Transverse colon (tissue), 4 donors: ENCODE data around the gene PRKAR2A. TPM values are rescaled to one million over a fixed set of nuclear protein-coding genes. Genes with fewer than 3 reads are reported as not detected.
"Not testable (repeated sequence)": the region's sequence is repeated elsewhere in the genome, so short reads cannot be mapped to it uniquely, and the experiment has no call there.

Source experiments
- DNase-seq: peaks from one replicate; pipeline ENCODE4 v3.0.0-alpha.2; 2019
- H3K27ac ChIP-seq, 4 donors: fragments of 200-600 bp; sonication (generic); 2 replicates each; pipeline ENCODE4 v1.5.1; 2016 to 2018; ENCODE audit warnings: inconsistent platforms in 4 of 4
- H3K27me3 ChIP-seq: fragments of 200-600 bp; sonication (generic); 2 replicates; pipeline ENCODE4 v1.5.1; 2017; ENCODE audit warnings: inconsistent platforms
- H3K36me3 ChIP-seq, 4 donors: fragments of 200-600 bp; sonication (generic); 2 replicates each; pipeline ENCODE4 v1.5.1; 2017 to 2019; ENCODE audit warnings: inconsistent platforms in 4 of 4
- H3K4me1 ChIP-seq, 4 donors: fragments of 200-600 bp; sonication (generic); 2 replicates each; pipeline ENCODE4 v1.5.1; 2017 to 2020; ENCODE audit warnings: inconsistent platforms in 4 of 4
- H3K4me3 ChIP-seq, 4 donors: fragments of 200-600 bp; sonication (generic); 1 replicate in 1 of 4; 2 replicates in 3 of 4; pipeline versions ENCODE4 v1.5.1 to v1.6.1; 2017 to 2019; ENCODE audit warnings: inconsistent platforms in 4 of 4
- H3K9me3 ChIP-seq, 2 donors: fragments of 200-600 bp; sonication (generic); 2 replicates each; pipeline ENCODE4 v1.5.1; 2017 to 2019; ENCODE audit warnings: inconsistent platforms in 2 of 2
- EP300 ChIP-seq: sonication (generic); formaldehyde crosslinking; IDR thresholded peaks from one replicate; pipeline ENCODE4 v1.6.1; 2017; ENCODE audit warnings: antibody characterized with exemption, low read depth
- POLR2A ChIP-seq: fragments of 450-650 bp; IDR thresholded peaks from one replicate; pipeline ENCODE4 v1.6.1; 2016; ENCODE audit warnings: antibody characterized with exemption, mild to moderate bottlenecking, moderate library complexity
- POLR2AphosphoS5 ChIP-seq, 3 donors: sonication (generic); formaldehyde crosslinking; IDR thresholded peaks; one replicate each; pipeline ENCODE4 v1.6.1; 2016; ENCODE audit warnings: antibody characterized with exemption in 3 of 3
- WGBS, 2 donors: methylation state at CpG; one replicate each; pipeline ENCODE4 v1.1.5; 2018; ENCODE audit warnings: low coverage in 1 of 2; 5-methylcytosine and 5-hydroxymethylcytosine counted together
- in situ Hi-C, 4 donors: fragments of 200-750 bp; cut with MboI; loops; one replicate each; pipeline versions ENCODE4 v1.15.0 to v1.15.1; 2017; ENCODE audit warnings: low sequenced_read_pairs in 3 of 4, low pct_ligation_motif_present in 1 of 4, low pct_unique_long_range_greater_than_20kb in 1 of 4
- intact Hi-C: fragments of 100-400 bp; cut with DNase I; formaldehyde crosslinking; loops from one replicate; pipeline ENCODE4 v1.15.1; 2023; ENCODE audit warnings: low total_unique reads
- total RNA-seq, 4 donors: library from RNA; depleted of rRNA; stranded (reverse); fragments of >200 nt; gene quantifications; one replicate each; pipeline ENCODE4 v1.1.0, GENCODE V29; 2016
- TF ChIP-seq, protein P1 (sequence below), 5 experiments: fragments of 200-600 bp in 3 of 5; fragments of 450-650 bp in 2 of 5; sonication (generic) in 3 of 5; IDR thresholded peaks; 1 replicate in 2 of 5; 2 replicates in 3 of 5; pipeline ENCODE4 v1.5.1; 2016 to 2017; ENCODE audit warnings: antibody characterized with exemption in 5 of 5, inconsistent platforms in 3 of 5, mild to moderate bottlenecking in 2 of 5, moderate library complexity in 1 of 5

The PRKAR2A gene
- total RNA-seq, 4 donors from 2014 or later = 20.3 to 59.1 (median 40.8) TPM

DNA sequence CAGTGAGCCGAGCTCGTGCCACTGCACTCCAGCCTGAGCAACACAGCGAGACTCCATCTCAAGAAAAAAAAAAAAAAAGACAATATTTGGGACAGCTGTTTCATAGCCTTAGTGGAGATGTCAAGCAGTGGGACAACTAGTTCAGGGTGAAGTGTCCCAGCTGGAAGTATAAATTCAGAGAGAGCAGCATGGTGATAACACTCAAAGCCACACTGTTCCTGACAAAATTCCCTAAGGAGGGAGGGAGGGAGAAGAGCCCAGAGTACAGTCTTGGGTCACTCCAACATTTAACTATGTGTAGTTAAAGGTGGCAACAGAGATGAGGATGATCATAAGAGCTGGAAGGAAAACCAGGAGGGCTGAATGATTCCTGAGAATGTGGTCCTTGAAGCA, 109.5 kb downstream of the PRKAR2A start:
- no peaks in the 10 kb centered on the region for H3K27me3 ChIP-seq
- H3K36me3 ChIP-seq = no peaks in the 10 kb centered on the region
- TF ChIP-seq, protein P1, sequence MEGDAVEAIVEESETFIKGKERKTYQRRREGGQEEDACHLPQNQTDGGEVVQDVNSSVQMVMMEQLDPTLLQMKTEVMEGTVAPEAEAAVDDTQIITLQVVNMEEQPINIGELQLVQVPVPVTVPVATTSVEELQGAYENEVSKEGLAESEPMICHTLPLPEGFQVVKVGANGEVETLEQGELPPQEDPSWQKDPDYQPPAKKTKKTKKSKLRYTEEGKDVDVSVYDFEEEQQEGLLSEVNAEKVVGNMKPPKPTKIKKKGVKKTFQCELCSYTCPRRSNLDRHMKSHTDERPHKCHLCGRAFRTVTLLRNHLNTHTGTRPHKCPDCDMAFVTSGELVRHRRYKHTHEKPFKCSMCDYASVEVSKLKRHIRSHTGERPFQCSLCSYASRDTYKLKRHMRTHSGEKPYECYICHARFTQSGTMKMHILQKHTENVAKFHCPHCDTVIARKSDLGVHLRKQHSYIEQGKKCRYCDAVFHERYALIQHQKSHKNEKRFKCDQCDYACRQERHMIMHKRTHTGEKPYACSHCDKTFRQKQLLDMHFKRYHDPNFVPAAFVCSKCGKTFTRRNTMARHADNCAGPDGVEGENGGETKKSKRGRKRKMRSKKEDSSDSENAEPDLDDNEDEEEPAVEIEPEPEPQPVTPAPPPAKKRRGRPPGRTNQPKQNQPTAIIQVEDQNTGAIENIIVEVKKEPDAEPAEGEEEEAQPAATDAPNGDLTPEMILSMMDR (IDR thresholded peaks at IDR 0.05) = no peak
- no peak for TF ChIP-seq EP300
- TF ChIP-seq POLR2A = no peak
- TF ChIP-seq POLR2AphosphoS5 (IDR thresholded peaks at IDR 0.05) = peak; percentile 55 to 90 (median 90)
- peak overlapping the region; percentile 84 to 91 (median 86) for H3K27ac ChIP-seq
- H3K9me3 ChIP-seq = no peaks in the 10 kb centered on the region
- in situ Hi-C loops (no loop called here), intact Hi-C loops (no loop called here)
- 72% methylated on average over 3 of the region's 3 CpGs; no CpG with 5 or more reads in 1 of the 2 donors for WGBS, 2 donors
- peaks cover 21 to 78% (median 57%) of the 10 kb centered on the region in 4 donors for H3K4me1 ChIP-seq
- DNase-seq = no peak
- no peak overlapping the region for H3K4me3 ChIP-seq

DNA sequence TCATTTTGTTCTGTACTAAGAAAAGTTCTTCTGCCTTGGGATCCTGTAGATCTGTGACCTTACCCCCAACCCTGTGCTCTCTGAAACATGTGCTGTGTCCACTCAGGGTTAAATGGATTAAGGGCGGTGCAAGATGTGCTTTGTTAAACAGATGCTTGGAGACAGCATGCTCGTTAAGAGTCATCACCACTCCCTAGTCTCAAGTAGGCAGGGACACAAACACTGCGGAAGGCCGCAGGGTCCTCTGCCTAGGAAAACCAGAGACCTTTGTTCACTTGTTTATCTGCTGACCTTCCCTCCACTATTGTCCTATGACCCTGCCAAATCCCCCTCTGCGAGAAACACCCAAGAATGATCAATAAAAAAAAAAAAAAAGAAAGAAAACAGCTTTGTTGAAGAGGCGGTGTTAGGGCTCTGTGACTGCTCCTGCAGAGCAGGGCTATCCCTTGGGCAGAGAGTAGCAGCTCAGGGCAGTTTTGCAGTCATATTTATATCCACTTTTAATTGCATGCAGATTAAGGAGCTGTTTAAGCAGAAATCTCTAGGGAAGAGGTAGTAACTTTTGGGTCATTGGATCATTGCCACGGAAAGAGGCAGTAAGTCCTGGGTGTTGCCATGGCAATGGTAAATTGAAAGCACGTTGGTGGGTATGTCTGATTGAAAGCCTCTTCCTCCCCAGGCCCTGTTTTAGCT, 112.5 kb downstream of the PRKAR2A start:
- TF ChIP-seq POLR2AphosphoS5 (IDR thresholded peaks at IDR 0.05) = peak in 2 of 3 donors; percentile 35 to 40
- peak; percentile 28 for TF ChIP-seq POLR2A
- H3K36me3 ChIP-seq, H3K9me3 ChIP-seq, in situ Hi-C loops, H3K27me3 ChIP-seq, intact Hi-C loops, H3K4me3 ChIP-seq: not testable (repeated sequence)
- peak; percentile 43 for DNase-seq
- WGBS, 2 donors = 21 to 28% methylated on average over 3 to 8 of the region's 8 CpGs
- H3K27ac ChIP-seq = peak overlapping the region; percentile 36 to 86 (median 80)
- peaks cover 18 to 62% (median 44%) of the 10 kb centered on the region in 4 donors for H3K4me1 ChIP-seq

DNA sequence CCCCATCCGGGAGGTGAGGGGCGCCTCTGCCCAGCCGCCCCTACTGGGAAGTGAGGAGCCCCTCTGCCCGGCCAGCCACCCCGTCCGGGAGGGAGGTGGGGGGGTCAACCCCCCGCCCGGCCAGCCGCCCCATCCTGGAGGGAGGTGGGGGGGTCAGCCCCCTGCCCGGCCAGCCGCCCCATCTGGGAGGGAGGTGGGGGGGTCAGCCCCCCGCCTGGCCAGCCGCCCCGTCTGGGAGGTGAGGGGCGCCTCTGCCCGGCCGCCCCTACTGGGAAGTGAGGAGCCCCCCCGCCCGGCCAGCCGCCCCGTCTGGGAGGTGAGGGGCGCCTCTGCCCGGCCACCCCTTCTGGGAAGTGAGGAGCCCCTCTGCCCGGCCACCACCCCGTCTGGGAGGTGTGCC, 113.1 kb downstream of the PRKAR2A start:
- H3K27me3 ChIP-seq, intact Hi-C loops, in situ Hi-C loops, H3K36me3 ChIP-seq, H3K4me3 ChIP-seq, DNase-seq, H3K9me3 ChIP-seq: not testable (repeated sequence)
- Histone ChIP-seq H3K27ac (peak overlapping the region; percentile 36 to 86 (median 80)), H3K4me1 (peaks cover 15 to 55% (median 38%) of the 10 kb centered on the region in 4 donors)
- WGBS, 2 donors = no CpG with 5 or more reads among the region's 25 CpGs

DNA sequence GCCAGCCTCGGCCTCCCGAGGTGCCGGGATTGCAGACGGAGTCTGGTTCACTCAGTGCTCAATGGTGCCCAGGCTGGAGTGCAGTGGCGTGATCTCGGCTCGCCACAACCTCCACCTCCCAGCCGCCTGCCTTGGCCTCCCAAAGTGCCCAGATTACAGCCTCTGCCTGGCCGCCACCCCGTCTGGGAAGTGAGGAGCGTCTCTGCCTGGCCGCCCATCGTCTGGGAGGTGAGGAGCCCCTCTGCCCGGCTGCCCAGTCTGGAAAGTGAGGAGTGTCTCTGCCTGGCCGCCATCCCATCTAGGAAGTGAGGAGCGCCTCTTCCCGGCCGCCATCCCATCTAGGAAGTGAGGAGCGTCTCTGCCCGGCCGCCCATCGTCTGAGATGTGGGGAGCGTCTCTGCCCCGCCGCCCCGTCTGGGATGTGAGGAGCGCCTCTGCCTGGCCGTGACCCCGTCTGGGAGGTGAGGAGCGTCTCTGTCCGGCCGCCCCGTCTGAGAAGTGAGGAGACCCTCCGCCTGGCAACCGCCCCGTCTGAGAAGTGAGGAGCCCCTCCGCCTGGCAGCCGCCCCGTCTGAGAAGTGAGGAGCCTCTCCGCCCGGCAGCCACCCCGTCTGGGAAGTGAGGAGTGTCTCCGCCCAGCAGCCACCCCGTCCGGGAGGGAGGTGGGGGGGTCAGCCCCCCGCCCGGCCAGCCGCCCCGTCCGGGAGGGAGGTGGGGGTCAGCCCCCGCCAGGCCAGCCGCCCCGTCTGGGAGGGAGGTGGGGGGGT, 113.7 kb downstream of the PRKAR2A start:
- H3K27me3 ChIP-seq, DNase-seq, in situ Hi-C loops, H3K36me3 ChIP-seq, H3K9me3 ChIP-seq, H3K4me3 ChIP-seq, intact Hi-C loops: not testable (repeated sequence)
- Histone ChIP-seq H3K27ac (peak overlapping the region in 1 of 4 donors; percentile 86), H3K4me1 (peaks cover 9 to 49% (median 32%) of the 10 kb centered on the region in 4 donors)
- 98% methylated on average over 30 of the region's 53 CpGs; no CpG with 5 or more reads in 1 of the 2 donors for WGBS, 2 donors

DNA sequence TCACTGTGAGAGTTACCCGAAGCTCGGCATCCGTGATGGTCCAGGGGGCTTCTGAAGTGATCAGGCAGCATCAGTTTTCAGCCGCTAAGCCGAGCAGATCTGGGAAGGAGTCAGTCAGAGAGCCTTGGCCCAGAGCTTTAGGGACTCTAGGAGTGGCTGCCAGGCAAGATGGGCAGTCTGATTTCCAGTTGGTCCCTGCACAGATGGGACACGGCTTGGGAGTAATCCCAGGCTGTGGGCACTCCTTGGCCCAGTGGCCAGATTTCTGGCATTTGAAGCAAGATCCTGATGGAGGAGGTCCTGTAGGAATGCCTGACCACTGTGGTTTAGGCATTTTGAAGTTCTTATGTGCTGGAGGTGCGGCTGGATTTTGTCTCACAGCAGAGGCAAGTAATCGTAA, 120.2 kb downstream of the PRKAR2A start:
- no peak overlapping the region for H3K4me3 ChIP-seq
- in situ Hi-C loops = no loop called here
- no peaks in the 10 kb centered on the region for H3K36me3 ChIP-seq
- TF ChIP-seq POLR2AphosphoS5 (IDR thresholded peaks at IDR 0.05) (no peak), POLR2A (no peak), EP300 (no peak)
- TF ChIP-seq, protein P1 (IDR thresholded peaks at IDR 0.05) = no peak
- H3K9me3 ChIP-seq = no peaks in the 10 kb centered on the region
- 88% methylated on average over 8 of the region's 8 CpGs; no CpG with 5 or more reads in 1 of the 2 donors for WGBS, 2 donors
- H3K4me1 ChIP-seq = peaks cover 4 to 52% (median 19%) of the 10 kb centered on the region in 4 donors
- no peaks in the 10 kb centered on the region for H3K27me3 ChIP-seq
- peak overlapping the region; percentile 13 to 66 (median 34) for H3K27ac ChIP-seq
- DNase-seq = no peak
- intact Hi-C loops = no loop called here

DNA sequence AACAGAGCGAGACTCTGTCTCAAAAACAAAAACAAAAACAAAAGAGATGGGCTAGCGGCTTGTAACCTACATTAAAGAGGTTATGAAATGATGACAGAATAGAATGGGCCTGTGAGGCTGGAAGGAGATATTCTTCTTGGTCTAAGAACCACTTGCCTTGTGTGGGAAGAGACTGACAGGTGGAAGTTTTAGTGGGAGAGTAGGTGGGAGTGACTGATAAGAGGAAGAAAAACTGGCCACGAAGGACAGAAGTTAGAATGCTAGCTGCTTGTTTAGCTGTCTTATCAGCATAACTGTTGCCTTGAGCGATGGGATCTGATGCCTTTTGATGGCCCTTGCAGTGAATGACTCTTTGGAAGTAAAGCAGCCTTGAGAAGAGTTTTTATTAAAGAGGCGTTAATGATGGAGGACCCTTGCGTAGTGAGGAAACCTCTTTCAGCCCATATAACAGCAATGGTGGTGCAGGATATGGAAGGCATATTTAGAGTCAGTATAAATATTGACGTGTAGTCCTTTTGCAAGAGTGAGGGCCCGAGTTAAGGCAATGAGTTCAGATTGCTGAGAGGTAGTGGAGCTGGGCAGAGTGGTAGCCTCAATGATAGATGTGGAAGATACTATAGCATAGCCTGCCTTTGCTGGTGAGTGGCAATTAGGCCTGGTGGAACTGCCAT, 122.4 kb downstream of the PRKAR2A start:
- peaks cover 6 to 67% (median 35%) of the 10 kb centered on the region in 4 donors for H3K4me1 ChIP-seq
- H3K36me3 ChIP-seq, in situ Hi-C loops, intact Hi-C loops, H3K27me3 ChIP-seq, DNase-seq, H3K27ac ChIP-seq, H3K9me3 ChIP-seq, H3K4me3 ChIP-seq: not testable (repeated sequence)
- WGBS, 2 donors = 91 to 94% methylated on average over 8 of the region's 8 CpGs
